Mammary epithelial cell (primary cell): ENCODE results near the gene FCRL1.

Source experiments
- EZH2 ChIP-seq: IDR thresholded peaks from 2 replicates; pipeline ENCODE4 v1.6.1; 2012; ENCODE audit warnings: low read length, inconsistent platforms, borderline replicate concordance
- TF ChIP-seq, protein P1 (sequence below), 2 donors: IDR thresholded peaks in 1 of 2; conservative IDR thresholded peaks in 1 of 2; 2 replicates each; pipeline ENCODE4 v1.5.1; 2011 to 2012; ENCODE audit warnings: inconsistent platforms in 2 of 2, low read length in 2 of 2, mild to moderate bottlenecking in 2 of 2, control low read depth in 1 of 2, low read depth in 1 of 2; ENCODE audit not compliant: insufficient read depth in 1 of 2; ENCODE audit errors: extremely low read depth in 1 of 2

DNA sequence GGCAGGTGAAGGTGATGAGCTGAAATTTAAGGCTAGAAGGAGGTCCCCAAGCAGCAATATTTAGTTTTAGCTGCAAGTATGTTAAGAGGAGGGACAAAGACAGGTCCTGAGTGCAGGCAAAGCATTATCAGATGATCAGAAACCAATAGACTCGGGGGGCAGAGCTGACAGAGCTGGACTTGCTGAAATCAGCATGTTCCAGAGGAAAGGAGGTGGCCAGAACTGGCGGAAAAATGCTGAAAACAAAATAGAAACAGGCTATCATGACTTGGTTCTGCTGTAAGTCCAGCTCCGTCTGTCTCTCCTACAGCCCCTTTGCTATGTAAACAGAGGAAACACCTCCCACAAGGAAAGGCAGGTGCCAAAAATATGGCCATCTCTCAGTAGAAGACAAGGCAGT is 21.8 kb upstream of the FCRL1 start, which contains the start of gene CD5L:
- TF ChIP-seq, protein P1, sequence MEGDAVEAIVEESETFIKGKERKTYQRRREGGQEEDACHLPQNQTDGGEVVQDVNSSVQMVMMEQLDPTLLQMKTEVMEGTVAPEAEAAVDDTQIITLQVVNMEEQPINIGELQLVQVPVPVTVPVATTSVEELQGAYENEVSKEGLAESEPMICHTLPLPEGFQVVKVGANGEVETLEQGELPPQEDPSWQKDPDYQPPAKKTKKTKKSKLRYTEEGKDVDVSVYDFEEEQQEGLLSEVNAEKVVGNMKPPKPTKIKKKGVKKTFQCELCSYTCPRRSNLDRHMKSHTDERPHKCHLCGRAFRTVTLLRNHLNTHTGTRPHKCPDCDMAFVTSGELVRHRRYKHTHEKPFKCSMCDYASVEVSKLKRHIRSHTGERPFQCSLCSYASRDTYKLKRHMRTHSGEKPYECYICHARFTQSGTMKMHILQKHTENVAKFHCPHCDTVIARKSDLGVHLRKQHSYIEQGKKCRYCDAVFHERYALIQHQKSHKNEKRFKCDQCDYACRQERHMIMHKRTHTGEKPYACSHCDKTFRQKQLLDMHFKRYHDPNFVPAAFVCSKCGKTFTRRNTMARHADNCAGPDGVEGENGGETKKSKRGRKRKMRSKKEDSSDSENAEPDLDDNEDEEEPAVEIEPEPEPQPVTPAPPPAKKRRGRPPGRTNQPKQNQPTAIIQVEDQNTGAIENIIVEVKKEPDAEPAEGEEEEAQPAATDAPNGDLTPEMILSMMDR (conservative IDR thresholded peaks at IDR 0.05 in 1 of 2, IDR thresholded peaks at IDR 0.05 in 1 of 2; ENCODE audit: extremely low read depth in 1 of 2, insufficient read depth in 1 of 2, low read depth in 1 of 2, low read length in 2 of 2) = no peak
- no peak for TF ChIP-seq EZH2
